ENCODE results near the gene UBE3D. TPM values are rescaled to one million over a fixed set of nuclear protein-coding genes. Genes with fewer than 3 reads are reported as not detected.

The UBE3D gene
- total RNA-seq, 1 donor from 2014 or later = 2.5 TPM

DNA sequence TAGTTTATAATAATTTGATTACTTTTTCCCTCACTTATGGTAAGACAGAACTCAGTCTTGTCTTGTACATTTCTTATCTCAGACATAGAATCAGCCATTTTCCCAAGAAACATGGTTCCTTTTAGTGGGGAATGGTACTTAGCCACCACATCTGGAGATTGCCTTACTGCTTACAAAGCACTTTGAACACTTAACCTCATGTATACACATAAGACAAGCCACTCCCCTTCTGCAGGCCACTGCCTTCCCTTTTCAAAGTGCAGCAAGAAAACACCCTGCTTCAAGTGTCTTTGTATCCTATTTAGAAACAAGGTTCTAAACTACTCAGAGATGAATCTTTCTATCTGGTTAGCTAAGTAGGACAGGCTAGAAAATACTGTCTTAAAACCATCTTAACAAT, 159.2 kb downstream of the UBE3D start:
- Histone ChIP-seq H3K27me3 (ENCODE audit: low read depth) (no peaks in the 10 kb centered on the region), H3K9me3 (replicated peaks) (no peaks in the 10 kb centered on the region), H3K4me3 (no peak overlapping the region), H3K4me1 (peaks cover 11% of the 10 kb centered on the region), H3K36me3 (no peaks in the 10 kb centered on the region), H3K27ac (replicated peaks) (no peak overlapping the region)
- TF ChIP-seq, protein P1, sequence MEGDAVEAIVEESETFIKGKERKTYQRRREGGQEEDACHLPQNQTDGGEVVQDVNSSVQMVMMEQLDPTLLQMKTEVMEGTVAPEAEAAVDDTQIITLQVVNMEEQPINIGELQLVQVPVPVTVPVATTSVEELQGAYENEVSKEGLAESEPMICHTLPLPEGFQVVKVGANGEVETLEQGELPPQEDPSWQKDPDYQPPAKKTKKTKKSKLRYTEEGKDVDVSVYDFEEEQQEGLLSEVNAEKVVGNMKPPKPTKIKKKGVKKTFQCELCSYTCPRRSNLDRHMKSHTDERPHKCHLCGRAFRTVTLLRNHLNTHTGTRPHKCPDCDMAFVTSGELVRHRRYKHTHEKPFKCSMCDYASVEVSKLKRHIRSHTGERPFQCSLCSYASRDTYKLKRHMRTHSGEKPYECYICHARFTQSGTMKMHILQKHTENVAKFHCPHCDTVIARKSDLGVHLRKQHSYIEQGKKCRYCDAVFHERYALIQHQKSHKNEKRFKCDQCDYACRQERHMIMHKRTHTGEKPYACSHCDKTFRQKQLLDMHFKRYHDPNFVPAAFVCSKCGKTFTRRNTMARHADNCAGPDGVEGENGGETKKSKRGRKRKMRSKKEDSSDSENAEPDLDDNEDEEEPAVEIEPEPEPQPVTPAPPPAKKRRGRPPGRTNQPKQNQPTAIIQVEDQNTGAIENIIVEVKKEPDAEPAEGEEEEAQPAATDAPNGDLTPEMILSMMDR (IDR thresholded peaks at IDR 0.05; ENCODE audit: borderline replicate concordance) = no peak
- DNase-seq = no peak
- intact Hi-C loops (cut with micrococcal nuclease) = no loop called here

DNA sequence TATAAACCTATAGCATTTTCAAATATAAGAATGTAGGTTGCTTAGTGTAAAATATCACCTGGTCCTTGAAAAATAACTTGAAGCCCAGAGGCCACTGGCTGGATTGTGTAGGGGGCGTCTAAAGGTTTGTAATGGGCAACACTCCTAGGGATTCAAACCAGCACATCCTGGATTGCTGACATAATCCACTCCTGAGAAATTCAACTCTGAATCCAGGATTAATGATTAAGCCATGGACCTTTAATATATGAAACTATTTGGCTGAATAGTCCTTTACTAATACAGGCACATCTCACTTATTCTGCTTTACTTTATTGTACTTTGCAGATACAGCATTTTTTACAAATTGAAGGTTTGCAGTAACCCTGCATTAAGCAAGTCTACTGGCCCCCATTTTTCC, 160.8 kb downstream of the UBE3D start:
- intact Hi-C loops (cut with micrococcal nuclease) = no loop called here
- Histone ChIP-seq H3K9me3 (replicated peaks) (no peaks in the 10 kb centered on the region), H3K4me1 (no peaks in the 10 kb centered on the region), H3K36me3 (no peaks in the 10 kb centered on the region), H3K4me3 (no peak overlapping the region), H3K27ac (replicated peaks) (no peak overlapping the region), H3K27me3 (ENCODE audit: low read depth) (no peaks in the 10 kb centered on the region)
- TF ChIP-seq, protein P1 (IDR thresholded peaks at IDR 0.05; ENCODE audit: borderline replicate concordance) = no peak
- DNase-seq = no peak

DNA sequence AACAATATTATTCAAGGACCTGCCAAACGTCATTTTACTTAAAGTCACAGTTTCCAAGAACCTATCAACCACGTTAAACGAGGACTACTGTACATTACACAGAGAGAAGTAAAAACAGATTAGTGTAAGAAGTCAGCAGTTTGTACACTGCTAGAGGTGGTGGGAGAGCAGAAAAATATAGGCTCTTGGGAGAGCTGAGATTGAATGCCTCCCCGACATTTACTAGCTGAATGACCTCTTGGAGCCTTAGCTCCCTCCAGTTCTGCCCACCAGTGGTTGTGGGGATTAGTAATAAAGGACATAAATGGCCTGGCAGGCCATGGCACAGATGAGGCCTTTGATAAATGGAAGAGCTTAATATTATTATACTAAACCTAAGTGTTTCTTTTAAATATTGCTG, 161.4 kb downstream of the UBE3D start:
- no peak for DNase-seq
- Histone ChIP-seq H3K9me3 (replicated peaks) (no peaks in the 10 kb centered on the region), H3K27ac (replicated peaks) (no peak overlapping the region), H3K4me3 (no peak overlapping the region), H3K4me1 (no peaks in the 10 kb centered on the region), H3K36me3 (no peaks in the 10 kb centered on the region), H3K27me3 (ENCODE audit: low read depth) (no peaks in the 10 kb centered on the region)
- intact Hi-C loops (cut with micrococcal nuclease) = no loop called here
- TF ChIP-seq, protein P1 (IDR thresholded peaks at IDR 0.05; ENCODE audit: borderline replicate concordance) = no peak

DNA sequence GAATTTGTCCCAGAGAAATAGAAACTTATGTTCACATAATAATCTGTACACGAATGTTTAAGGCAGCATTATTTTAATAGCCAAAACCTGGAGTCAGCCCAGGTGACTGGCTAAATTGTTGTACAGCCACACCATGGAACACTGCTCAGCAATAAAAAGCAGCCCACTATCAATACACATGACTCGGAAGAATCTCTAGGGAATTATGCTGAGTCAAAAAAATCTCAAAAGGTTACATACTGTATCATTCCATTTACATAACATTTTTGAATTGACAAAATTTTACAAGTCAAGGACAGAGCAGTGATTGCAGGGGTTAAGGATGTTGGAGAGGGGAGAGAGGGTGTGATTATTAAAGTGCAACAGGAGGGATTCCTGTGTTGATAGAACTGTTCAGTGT, 163.4 kb downstream of the UBE3D start:
- H3K27ac ChIP-seq (replicated peaks) = no peak overlapping the region
- H3K4me3 ChIP-seq = no peak overlapping the region
- H3K36me3 ChIP-seq = no peaks in the 10 kb centered on the region
- intact Hi-C loops (cut with micrococcal nuclease) = no loop called here
- no peaks in the 10 kb centered on the region for H3K27me3 ChIP-seq (ENCODE audit: low read depth)
- TF ChIP-seq, protein P1 (IDR thresholded peaks at IDR 0.05; ENCODE audit: borderline replicate concordance) = no peak
- no peaks in the 10 kb centered on the region for H3K9me3 ChIP-seq (replicated peaks)
- DNase-seq = no peak
- no peaks in the 10 kb centered on the region for H3K4me1 ChIP-seq

DNA sequence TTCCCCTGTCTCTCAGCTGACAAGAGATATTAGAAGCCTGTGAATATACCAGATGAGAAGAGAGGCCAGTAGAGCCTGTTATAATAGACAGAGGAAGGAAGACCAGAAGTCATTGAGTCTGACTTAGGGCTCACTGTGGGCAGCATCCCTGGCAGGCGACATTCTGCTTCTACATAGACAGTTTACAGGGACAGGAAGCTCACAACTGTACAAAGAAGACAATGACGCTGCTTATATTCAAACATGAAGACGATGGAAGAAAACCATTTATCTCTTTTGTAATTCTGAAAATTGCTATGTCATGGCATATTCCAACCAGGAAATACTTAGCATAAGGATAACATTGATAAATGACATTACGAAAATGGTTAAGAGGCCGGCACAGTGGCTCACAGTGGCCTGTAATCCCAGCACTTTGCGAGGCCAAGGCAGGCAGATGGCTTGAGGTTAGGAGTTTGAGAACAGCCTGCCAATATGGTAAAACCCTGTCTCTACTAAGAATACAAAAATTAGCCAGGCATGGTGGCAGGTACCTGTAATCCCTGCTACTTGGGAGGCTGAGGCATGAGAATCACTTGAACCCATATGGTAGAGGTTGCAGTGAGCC, 170.9 kb downstream of the UBE3D start:
- Histone ChIP-seq H3K27ac (replicated peaks) (no peak overlapping the region), H3K4me1 (no peaks in the 10 kb centered on the region), H3K36me3 (peaks cover 8% of the 10 kb centered on the region), H3K4me3 (no peak overlapping the region), H3K27me3 (ENCODE audit: low read depth) (no peaks in the 10 kb centered on the region), H3K9me3 (replicated peaks) (no peaks in the 10 kb centered on the region)
- intact Hi-C loops (cut with micrococcal nuclease) = no loop called here
- TF ChIP-seq, protein P1 (IDR thresholded peaks at IDR 0.05; ENCODE audit: borderline replicate concordance) = no peak
- DNase-seq = no peak
